Tongue (tissue), 2 donors: ENCODE data around the gene KIAA0408. TPM values are rescaled to one million over a fixed set of nuclear protein-coding genes. Genes with fewer than 3 reads are reported as not detected.
A peak's percentile ranks its signal among the peaks of the same experiment; 100 is the strongest.

Source experiments
- DNase-seq: peaks from one replicate; pipeline ENCODE4 v3.0.0-alpha.2; 2015
- total RNA-seq: library from RNA; depleted of rRNA; stranded (reverse); fragments of >200 nt; gene quantifications from one replicate; pipeline ENCODE4 v1.2.3, GENCODE V29; 2014

The KIAA0408 gene
- 33.1 TPM for total RNA-seq

GRCh38 chr6:127459231-127459641 is at the start of gene KIAA0408:
Gene KIAA0408 (minus strand): TSS chr6:127459389. CDS start chr6:127453981, 5,408 bp downstream.
- peak; percentile 96 for DNase-seq

DNA sequence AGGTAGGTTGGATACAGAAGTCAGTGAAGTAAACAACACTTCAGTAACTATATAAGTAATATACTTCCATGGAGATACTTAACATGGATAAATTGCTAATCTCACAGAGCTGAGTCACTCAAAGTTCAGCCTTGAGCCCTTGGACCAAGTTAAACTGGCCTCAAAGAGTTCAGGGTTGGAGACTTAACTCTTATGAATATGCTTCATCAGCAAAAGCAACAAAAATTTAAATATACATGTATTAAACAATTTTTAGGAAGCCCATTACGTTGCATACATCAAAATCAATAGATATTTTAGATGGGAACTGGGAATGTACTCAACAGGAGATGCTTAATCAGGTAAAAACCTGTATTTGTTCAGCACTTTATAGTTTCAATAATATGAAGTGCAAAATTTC is 47.7 kb upstream of the KIAA0408 start:
- DNase-seq: no peak

- DNase-seq: no peak
Measured at GRCh38 chr6:127503022-127503421, 43.8 kb upstream of the KIAA0408 start.

DNA sequence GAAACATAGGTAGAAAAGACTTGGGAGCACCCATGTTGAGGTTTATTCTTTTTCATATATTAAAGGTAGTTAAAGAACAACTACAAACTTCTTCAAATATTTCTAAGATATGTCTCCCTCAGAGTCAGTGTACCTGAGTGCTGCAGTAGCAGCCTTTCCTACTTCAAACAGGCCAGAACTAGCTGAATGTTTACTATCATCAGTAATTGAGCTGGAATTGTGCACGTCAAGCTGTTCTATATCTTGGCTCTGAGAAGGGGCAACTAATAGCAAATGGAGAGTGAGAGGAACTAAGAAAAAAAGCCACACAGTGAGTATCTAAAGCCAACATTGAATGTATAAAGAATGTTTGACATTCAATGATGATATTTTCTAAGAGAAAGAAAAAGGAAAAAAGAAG is 38.2 kb upstream of the KIAA0408 start:
- no peak for DNase-seq

GRCh38 chr6:127496471-127496870 is 37.3 kb upstream of the KIAA0408 start:
- DNase-seq: no peak

DNA sequence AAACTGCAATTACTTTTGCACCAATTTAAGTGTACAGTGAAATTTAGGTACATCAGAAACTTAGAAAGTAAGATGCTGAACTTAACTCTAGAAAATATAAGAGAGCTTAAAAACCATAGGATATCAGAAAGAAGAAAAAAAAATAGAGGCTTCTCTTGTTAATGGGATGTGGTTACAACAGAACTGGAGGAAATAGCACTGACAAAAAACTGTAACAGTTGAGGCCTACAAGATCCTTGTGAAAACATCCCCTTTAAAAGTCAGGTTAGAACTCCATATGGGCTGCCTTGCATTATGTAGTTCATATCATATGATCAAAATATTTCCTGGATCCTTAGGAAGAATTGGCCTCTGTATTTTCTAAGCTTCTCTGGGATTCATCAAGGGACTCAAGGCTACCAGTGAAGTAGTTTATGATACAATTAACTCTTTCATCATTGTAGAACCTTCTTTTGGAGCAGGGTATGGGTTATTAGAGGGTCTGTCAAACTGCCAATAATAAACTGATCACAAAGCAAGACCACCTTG is 35.1 kb upstream of the KIAA0408 start:
- DNase-seq: no peak

DNA sequence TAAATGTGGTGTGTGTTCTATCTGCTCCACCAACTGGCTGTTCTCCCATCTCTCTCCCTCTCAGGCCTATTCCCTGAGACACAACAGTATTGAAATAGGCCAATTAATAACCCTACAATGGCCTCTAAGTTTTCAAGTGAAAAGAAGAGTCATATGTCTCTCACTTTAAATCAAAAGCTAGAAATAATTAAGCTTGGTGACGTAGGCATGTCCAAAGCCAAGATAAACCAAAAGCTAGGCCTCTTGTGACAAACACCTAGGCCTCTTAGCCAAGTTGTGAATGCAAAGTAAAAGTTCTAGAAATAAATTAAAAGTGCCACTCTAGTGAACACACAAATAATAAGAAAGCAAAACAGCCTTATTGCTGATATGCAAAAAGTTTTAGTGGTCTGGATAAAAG is 30.1 kb upstream of the KIAA0408 start:
- DNase-seq: no peak

GRCh38 chr6:127486934-127487333 is 27.7 kb upstream of the KIAA0408 start:
- no peak for DNase-seq

DNA sequence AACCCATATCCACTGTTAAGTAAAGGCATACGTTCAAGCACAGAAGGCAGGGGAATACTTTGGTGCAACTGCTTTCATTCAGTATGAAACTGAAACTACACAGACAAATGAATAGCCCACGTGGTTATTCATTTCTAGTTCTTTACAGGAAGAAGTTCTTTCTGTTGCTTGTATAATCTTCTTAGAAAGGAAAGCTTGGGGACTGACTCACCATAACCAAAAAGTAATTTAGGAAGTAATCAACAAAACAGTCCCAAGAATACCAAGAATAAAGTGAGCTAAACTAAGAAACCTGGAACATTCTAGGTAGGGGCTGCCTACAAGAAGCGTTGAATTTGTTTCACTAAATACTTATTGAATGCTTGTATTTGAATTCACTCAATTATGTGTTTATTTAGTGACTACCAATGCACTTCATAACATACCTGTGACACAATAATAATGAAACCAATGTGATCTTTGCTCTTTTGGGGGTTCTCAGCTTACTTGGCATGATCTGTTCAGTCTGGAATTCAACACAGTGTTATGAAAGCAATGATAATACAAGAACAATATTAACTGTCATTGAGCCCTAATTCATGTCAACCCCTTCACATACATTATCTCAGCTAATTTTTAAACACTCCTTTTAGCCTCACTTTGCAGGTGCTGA is 25.1 kb upstream of the KIAA0408 start:
- DNase-seq: no peak

DNA sequence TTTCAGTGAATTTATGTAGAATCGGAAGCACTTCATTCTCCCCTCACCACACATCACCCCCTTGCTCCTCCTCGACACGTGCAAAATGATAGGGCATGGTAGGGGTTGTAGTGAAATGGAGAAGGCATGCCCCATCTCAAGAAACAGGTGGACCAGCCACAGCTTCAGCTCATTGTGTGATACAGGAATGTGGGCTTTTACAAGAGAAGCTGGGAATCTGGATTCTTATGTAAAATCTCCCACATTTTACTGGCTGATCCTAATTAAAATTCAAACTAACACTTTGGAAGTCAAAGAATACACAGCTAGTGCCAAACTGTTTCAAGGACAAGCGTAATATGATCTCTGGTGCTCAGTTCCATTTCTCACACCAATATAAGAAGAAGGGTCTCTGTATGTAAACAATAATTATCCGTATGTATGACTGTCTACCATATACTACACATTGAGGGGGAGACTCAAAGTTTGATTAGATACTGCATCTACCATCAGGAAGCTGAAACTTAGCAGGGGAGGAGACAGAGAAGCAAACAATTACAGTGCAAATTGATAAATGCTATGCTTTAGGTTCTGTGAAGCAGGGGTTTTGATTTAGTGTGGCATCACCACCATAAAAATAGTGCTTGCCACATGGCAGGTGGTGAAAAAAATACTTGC is 24.3 kb upstream of the KIAA0408 start:
- DNase-seq: no peak

GRCh38 chr6:127482325-127482724 is 23.1 kb upstream of the KIAA0408 start:
- DNase-seq: no peak

DNA sequence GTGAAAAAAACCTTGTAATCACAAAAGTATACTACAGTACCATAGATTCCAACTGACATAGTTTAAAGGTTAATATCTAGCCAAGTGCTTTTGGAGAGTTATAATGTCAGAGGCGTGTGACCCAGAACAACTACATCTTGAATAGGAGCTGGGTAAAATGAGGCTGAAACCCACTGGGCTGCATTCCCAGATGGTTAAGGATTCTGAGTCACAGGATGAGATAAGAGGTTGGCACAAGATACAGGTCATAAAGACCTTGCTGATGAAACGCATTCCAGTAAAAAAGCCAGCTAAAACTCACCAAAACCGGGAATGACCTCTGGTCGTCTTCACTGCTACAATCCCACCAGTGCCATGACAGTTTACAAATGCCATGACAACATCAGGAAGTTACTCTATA is 22.4 kb upstream of the KIAA0408 start:
- no peak for DNase-seq

DNA sequence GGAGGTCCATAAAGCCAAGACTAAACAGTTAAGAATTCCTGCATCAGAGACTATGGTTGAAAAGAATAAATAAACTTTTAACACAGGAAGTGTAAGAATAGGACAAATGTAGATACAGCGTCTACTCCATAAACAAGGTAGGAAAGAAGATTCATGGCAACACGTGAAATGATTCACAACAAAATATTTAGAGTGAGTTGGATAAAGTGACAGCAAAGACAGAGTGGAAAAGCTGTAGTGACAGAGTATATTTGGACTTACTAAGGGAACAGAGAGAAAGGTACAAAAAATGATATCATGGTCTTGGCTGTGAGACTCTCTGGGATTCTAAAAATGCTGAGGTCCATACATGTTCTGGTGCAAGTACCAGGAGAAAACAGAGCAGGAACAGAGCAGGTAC is 21.9 kb upstream of the KIAA0408 start:
- DNase-seq: no peak

DNA sequence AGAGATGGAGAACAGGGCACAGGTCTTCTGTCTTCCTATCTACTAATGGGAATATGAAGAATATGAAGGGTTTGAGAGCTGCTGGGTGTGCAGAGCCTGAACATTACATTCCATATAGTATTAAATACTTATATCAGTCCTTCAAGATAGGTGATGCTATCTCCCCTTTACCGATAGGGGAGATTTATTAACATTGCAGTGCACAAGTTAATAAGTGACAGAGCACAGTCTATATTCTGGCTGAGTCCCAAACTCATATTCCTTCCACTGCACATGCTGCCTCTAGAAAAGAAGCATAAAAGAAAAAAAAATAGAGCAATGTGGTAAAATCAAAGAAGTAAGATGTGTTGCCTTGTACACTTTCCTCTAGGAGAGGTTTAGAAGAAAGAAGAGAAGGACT is 18.5 kb upstream of the KIAA0408 start:
- no peak for DNase-seq

- DNase-seq: no peak
Measured at GRCh38 chr6:127475823-127476176, 16.6 kb upstream of the KIAA0408 start.

GRCh38 chr6:127475135-127475822 is 16.1 kb upstream of the KIAA0408 start:
- DNase-seq: no peak

GRCh38 chr6:127471379-127472255 is 12.4 kb upstream of the KIAA0408 start:
- DNase-seq: no peak

- no peak for DNase-seq
Measured at GRCh38 chr6:127468936-127469335, 9.7 kb upstream of the KIAA0408 start.

DNA sequence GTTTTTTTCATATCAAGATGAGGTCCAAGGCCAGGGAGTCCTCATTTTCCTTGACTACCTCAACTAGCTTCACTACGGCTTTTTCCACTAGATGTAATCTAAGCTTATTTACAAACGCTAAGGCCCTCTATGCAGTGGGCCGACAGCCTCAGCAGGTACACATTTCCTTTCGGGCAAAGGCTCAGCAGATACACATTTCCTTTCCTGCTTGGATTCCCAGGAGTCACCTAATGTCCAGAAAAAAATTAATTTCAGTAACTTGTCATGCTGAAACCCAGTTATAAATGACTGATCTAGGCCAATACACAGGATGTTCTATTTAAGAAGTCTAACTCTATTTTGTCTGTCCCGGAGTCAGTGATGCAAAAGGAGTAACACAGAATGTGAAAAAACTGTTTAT is 7.2 kb upstream of the KIAA0408 start:
- DNase-seq: no peak

DNA sequence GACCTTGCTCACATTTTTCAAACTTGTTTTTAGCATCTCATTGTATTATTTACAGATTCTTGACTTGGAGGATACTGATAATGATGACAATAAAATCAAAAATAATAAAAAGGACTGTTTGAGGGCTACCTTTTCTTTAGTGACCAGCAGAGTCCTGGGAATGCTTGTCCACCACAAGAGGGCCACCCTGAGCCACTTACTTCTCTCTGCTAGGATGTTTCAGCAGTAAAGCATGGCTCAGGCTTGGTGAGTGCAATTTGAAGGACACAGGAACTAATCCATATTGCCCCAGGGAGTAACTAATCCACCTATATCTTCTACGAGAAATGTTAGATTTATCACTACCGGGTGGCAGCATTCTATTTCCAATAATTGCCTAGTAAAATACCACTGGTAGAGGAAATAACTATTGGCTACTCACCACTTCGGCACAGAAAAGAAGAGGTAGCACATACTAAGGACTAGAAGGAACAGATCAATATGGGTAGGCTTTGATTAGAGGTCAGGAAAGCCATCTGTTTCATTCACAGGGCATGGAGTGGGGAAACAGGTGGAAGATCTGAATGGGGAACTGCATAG is 5.8 kb upstream of the KIAA0408 start:
- DNase-seq: peak; percentile 84

DNA sequence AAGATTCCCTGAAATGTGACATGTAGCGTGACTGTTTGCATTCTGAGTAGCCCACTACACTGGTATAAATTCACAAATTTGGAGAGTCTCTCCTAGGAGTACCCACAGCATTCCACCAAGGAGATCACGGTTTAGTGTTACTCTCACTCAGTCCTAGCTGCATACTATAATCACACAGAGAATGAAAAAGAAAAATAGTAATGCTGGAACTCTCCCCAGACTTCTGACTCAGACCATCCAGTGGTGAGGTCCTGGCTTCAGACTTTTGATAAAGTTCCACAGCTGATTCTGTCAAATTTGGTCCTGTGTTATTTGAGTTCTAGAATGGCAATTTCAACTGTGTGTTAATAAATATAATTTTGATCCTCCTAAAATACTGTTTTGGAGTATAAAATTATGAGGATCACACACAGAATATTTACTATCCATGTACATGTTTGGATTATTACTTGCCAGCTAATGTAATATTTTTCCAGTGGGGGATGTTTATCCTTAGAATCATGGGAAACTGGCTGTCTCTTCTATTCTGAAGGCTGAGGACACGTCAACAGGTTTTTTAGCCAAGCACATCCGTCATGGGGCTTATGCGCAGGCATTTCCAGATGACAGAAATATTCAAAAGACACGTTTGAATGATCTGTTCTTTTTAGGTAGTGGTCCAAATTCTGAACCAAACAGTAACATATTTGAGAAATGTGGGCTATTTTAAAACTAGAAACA is 5.1 kb upstream of the KIAA0408 start:
- peak; percentile 80 for DNase-seq
